Tibial artery (tissue), 4 donors: ENCODE measurements around the gene INIP.

Experiments used
- DNase-seq, 2 donors: peaks; one replicate each; pipeline ENCODE4 v3.0.0-alpha.2; 2019
- H3K27ac ChIP-seq, 2 donors: fragments of 200-600 bp; sonication (generic) in 1 of 2; 1 replicate in 1 of 2; 2 replicates in 1 of 2; pipeline ENCODE4 v1.5.1; 2018 to 2019; ENCODE audit warnings: mild to moderate bottlenecking in 1 of 2
- H3K27me3 ChIP-seq, 2 donors: fragments of 200-600 bp; sonication (generic) in 1 of 2; one replicate each; pipeline versions ENCODE4 v1.5.1 to v1.6.0; 2016 to 2019
- H3K36me3 ChIP-seq, 3 donors: fragments of 200-600 bp; sonication (generic) in 2 of 3; one replicate each; pipeline ENCODE4 v1.5.1; 2016 to 2019; ENCODE audit warnings: mild to moderate bottlenecking in 2 of 3
- H3K4me1 ChIP-seq, 4 donors: fragments of 200-600 bp; sonication (generic) in 2 of 4; 1 replicate in 3 of 4; 2 replicates in 1 of 4; pipeline ENCODE4 v1.5.1; 2016 to 2019
- H3K4me3 ChIP-seq, 2 donors: fragments of 200-600 bp; sonication (generic) in 1 of 2; 1 replicate in 1 of 2; 2 replicates in 1 of 2; pipeline ENCODE4 v1.5.1; 2018 to 2019; ENCODE audit warnings: mild to moderate bottlenecking in 2 of 2
- H3K9me3 ChIP-seq, 3 donors: fragments of 200-600 bp; sonication (generic) in 1 of 3; one replicate each; pipeline ENCODE4 v1.5.1; 2016 to 2019
- intact Hi-C: fragments of 100-400 bp; cut with DNase I; formaldehyde crosslinking; loops from one replicate; pipeline ENCODE4 v1.15.0; 2023; ENCODE audit warnings: low total_unique reads
- TF ChIP-seq, protein P1 (sequence below), 2 experiments: fragments of 200-600 bp in 1 of 2; fragments of 450-650 bp in 1 of 2; IDR thresholded peaks; one replicate each; pipeline ENCODE4 v1.5.1; 2017 to 2019; ENCODE audit warnings: antibody characterized with exemption in 2 of 2, mild to moderate bottlenecking in 1 of 2, moderate library complexity in 1 of 2

Gene INIP

DNA sequence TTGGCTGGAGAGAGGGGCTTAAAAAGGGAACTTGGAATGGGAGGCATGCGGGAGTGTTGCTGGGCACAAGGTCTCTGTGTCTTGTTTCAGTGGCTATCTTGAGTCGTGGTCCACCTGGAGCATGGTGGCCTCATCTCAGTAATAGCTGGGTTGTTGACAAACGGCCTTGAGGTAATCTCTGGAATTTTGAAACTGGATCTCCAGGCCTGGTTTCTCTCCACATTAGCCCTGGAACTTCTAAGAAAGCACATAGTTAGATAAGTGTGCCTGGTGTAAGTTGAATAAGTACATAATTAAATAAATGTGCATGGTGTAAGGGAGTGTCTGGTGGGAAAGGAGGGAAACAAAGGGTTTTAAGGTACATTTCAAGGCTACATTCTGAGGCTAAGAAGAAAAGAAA lies 62.2 kb downstream of the INIP start:
- intact Hi-C loops: no loop called here
- Histone ChIP-seq H3K4me3 (no peak overlapping the region), H3K27me3 (no peaks in the 10 kb centered on the region), H3K9me3 (no peaks in the 10 kb centered on the region), H3K36me3 (peaks cover 0 to 12% (median 11%) of the 10 kb centered on the region in 3 donors), H3K4me1 (no peaks in the 10 kb centered on the region), H3K27ac (no peak overlapping the region)
- TF ChIP-seq, protein P1, sequence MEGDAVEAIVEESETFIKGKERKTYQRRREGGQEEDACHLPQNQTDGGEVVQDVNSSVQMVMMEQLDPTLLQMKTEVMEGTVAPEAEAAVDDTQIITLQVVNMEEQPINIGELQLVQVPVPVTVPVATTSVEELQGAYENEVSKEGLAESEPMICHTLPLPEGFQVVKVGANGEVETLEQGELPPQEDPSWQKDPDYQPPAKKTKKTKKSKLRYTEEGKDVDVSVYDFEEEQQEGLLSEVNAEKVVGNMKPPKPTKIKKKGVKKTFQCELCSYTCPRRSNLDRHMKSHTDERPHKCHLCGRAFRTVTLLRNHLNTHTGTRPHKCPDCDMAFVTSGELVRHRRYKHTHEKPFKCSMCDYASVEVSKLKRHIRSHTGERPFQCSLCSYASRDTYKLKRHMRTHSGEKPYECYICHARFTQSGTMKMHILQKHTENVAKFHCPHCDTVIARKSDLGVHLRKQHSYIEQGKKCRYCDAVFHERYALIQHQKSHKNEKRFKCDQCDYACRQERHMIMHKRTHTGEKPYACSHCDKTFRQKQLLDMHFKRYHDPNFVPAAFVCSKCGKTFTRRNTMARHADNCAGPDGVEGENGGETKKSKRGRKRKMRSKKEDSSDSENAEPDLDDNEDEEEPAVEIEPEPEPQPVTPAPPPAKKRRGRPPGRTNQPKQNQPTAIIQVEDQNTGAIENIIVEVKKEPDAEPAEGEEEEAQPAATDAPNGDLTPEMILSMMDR (IDR thresholded peaks at IDR 0.05): no peak
- no peak for DNase-seq

DNA sequence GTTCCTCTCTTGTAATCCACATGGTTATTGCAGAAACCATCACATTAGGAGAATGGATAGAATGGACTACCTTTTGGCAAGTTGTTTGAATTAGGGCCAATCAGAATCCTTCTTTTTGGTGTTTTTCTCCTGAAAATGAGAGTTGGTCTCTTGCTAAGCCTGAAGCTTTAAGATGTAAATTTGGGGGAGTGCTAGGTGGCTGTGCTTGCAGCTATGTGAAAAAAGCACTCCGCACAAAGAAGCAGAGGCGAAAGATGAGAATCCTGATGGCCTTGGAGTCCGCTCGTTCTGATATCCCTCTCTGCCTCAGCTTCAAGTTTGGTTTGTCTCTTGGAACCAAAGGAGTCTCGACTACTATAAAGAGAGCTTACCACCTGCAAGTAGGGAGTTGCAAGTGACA lies 63.6 kb downstream of the INIP start:
- intact Hi-C loops: no loop called here
- no peak for DNase-seq

DNA sequence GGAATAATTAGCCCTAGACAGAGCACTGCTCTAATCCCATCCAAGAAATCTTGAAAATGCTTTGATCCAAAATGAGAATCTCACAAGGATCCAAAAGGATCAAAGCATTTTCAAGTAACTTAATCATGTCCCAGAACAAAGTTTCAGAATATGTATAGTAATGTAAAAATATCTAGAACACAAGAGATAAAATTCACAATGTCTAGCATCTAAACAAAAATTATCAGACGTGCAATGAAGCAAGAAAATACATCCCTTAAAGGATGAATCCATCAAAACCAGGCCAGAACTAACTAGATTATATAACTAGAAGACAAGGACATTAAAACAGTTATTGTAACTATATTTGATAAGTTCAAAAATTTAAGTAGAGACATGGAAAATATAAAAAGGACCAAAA lies 69.3 kb downstream of the INIP start:
- no peaks in the 10 kb centered on the region for H3K4me1 ChIP-seq
- no peak overlapping the region for H3K4me3 ChIP-seq
- peaks cover 10 to 22% (median 21%) of the 10 kb centered on the region in 3 donors for H3K36me3 ChIP-seq
- peaks cover 0 to 20% (median 0%) of the 10 kb centered on the region in 3 donors for H3K9me3 ChIP-seq
- TF ChIP-seq, protein P1 (IDR thresholded peaks at IDR 0.05): no peak
- no peak for DNase-seq
- no peak overlapping the region for H3K27ac ChIP-seq
- H3K27me3 ChIP-seq: no peaks in the 10 kb centered on the region
- intact Hi-C loops: no loop called here

More for the DNA sequence above, 63.6 kb downstream of the INIP start:
- Histone ChIP-seq H3K27ac (no peak overlapping the region), H3K4me1 (no peaks in the 10 kb centered on the region), H3K4me3 (no peak overlapping the region), H3K36me3 (peaks cover under 1 to 5% (median 4%) of the 10 kb centered on the region in 3 donors), H3K27me3 (no peaks in the 10 kb centered on the region), H3K9me3 (peaks cover 0 to 4% (median 0%) of the 10 kb centered on the region in 3 donors)
- TF ChIP-seq, protein P1 (IDR thresholded peaks at IDR 0.05): no peak

DNA sequence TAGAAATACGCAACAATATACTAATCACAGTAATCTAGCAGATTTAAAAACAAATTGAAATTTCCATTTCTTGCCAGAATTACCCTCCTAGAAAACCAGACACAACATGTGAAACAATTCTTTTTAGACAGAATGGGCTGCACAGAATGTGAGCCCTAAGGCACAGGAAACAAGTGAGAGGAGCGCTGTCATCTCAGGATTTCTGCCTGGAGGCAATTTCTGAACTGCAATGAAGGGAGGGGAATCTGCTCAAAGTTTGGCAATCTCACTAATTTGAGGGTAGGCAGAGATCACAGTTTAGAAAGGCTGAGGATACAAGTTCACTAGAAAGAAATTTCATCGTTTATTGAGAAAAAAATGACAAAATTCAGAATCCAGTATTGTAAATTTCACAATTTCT lies 70.3 kb downstream of the INIP start:
- DNase-seq: no peak
- intact Hi-C loops: no loop called here
- Histone ChIP-seq H3K4me3 (no peak overlapping the region), H3K4me1 (no peaks in the 10 kb centered on the region), H3K36me3 (peaks cover 10 to 22% (median 21%) of the 10 kb centered on the region in 3 donors), H3K9me3 (peaks cover 0 to 20% (median 0%) of the 10 kb centered on the region in 3 donors), H3K27me3 (no peaks in the 10 kb centered on the region), H3K27ac (no peak overlapping the region)
- TF ChIP-seq, protein P1 (IDR thresholded peaks at IDR 0.05): no peak

DNA sequence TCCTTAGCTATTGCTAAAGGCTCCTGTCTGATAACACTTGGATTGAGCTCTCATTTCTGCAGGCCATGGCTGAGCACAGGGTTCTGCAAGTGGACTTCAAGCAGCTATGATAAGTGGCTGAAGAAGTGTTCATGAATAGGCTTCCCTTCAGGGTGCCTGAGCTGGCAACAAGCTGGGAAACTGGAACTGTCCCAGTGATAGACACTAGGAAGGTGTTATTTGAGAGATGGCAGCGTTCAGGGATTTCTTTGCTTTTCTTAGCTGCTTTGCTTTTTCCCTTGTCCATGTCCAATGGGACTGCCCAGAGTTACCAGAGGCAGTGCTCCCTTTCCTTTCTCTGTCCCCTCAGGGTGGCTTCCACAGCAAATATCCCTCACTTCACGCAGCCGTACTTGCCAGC lies 75.8 kb downstream of the INIP start:
- no peaks in the 10 kb centered on the region for H3K27me3 ChIP-seq
- peaks cover under 1 to 4% (median under 1%) of the 10 kb centered on the region in 3 donors for H3K36me3 ChIP-seq
- DNase-seq: no peak
- peaks cover 0 to 12% (median 11%) of the 10 kb centered on the region in 3 donors for H3K9me3 ChIP-seq
- H3K27ac ChIP-seq: no peak overlapping the region
- intact Hi-C loops: no loop called here
- TF ChIP-seq, protein P1 (IDR thresholded peaks at IDR 0.05): no peak
- no peak overlapping the region for H3K4me3 ChIP-seq
- H3K4me1 ChIP-seq: no peaks in the 10 kb centered on the region

DNA sequence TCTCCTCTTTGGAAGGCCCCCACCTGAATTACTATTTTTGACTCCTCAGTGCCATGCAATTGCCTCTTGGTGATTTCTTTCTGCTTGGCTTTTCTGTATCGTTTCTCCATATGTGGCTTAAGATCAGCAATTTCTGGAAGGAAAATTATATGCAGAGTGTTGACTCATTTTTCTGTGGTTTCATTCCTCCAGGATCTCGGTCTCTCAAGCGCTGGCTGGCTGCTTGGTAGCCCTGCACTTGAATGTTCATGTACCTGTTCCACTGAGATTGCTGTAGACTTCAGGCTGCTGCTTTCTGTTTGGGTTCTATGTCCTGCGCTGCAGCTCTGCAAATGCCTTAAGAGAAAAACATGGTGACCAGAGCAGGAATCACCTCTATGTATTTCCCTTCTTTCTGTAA lies 77.6 kb downstream of the INIP start:
- intact Hi-C loops: no loop called here
- Histone ChIP-seq H3K9me3 (peaks cover 0 to 12% (median 11%) of the 10 kb centered on the region in 3 donors), H3K27me3 (no peaks in the 10 kb centered on the region), H3K27ac (no peak overlapping the region), H3K4me3 (no peak overlapping the region), H3K4me1 (no peaks in the 10 kb centered on the region), H3K36me3 (peaks cover 0 to 4% (median 0%) of the 10 kb centered on the region in 3 donors)
- TF ChIP-seq, protein P1 (IDR thresholded peaks at IDR 0.05): no peak
- DNase-seq: no peak
